OCI-LY3 (cell line): ENCODE results near the gene TMEM215.

Source experiments
- CTCF ChIP-seq: fragments of 200-600, 300-600 bp; sonication (generic); IDR thresholded peaks from 2 replicates; pipeline ENCODE4 v1.5.1; 2014; ENCODE audit warnings: antibody characterized with exemption, low read length, low read depth
- EZH2phosphoT487 ChIP-seq: fragments of 200-600 bp; shearing (Covaris generic); IDR thresholded peaks from 2 replicates; pipeline ENCODE4 v1.6.1; 2018; ENCODE audit warnings: antibody characterized with exemption, mixed run types, low read depth

- TF ChIP-seq CTCF (no peak), EZH2phosphoT487 (no peak)
These were observed 8.1 kb upstream of the TMEM215 start for GRCh38 chr9:32775283-32775682.
